ENCODE measurements around the gene NCOA3. TPM values are rescaled to one million over a fixed set of nuclear protein-coding genes. Genes with fewer than 3 reads are reported as not detected.
"Not testable (repeated sequence)": the region's sequence is repeated elsewhere in the genome, so short reads cannot be mapped to it uniquely, and the experiment has no call there.

The NCOA3 gene
- total RNA-seq, 2 donors from 2014 or later: 22.9 to 23.6 TPM

GRCh38 chr20:47494606-47495005 lies 7.1 kb upstream of the NCOA3 start:
- DNase-seq; ATAC-seq; intact Hi-C loops (cut with DNase I, micrococcal nuclease): not testable (repeated sequence)

GRCh38 chr20:47496118-47496517 lies 5.6 kb upstream of the NCOA3 start:
- intact Hi-C loops (cut with DNase I, micrococcal nuclease): no loop called here

GRCh38 chr20:47498606-47499005 lies 3.1 kb upstream of the NCOA3 start:
- DNase-seq (no peak), ATAC-seq (no peak)
- intact Hi-C loops (cut with DNase I, micrococcal nuclease): no loop called here

More at GRCh38 chr20:47496118-47496517, 5.6 kb upstream of the NCOA3 start:
- DNase-seq: no peak
- ATAC-seq: no peak

- no peak for DNase-seq
- ATAC-seq: no peak
- intact Hi-C loops (cut with DNase I, micrococcal nuclease): no loop called here
Observed at GRCh38 chr20:47499053-47499452, 2.6 kb upstream of the NCOA3 start.

- not testable (repeated sequence) for DNase-seq, ATAC-seq
- intact Hi-C loops (cut with DNase I, micrococcal nuclease): loop anchor here in 1 of 2 donors (5.0 kb wide), 1 partner anchor 122 kb away; no protein-coding TSS in a partner anchor
Observed at GRCh38 chr20:47500082-47500481, 1.6 kb upstream of the NCOA3 start.

- intact Hi-C loops (cut with DNase I, micrococcal nuclease): loop anchor here in 1 of 2 donors (5.0 kb wide), 1 partner anchor 122 kb away; no protein-coding TSS in a partner anchor
- ATAC-seq: no peak
- DNase-seq: no peak
Observed at GRCh38 chr20:47500554-47500953, 1.1 kb upstream of the NCOA3 start.

- intact Hi-C loops (cut with DNase I, micrococcal nuclease): loop anchor here in 1 of 2 donors (5.0 kb wide), 1 partner anchor 121 kb away; no protein-coding TSS in a partner anchor
- ATAC-seq (peak; percentile 6), DNase-seq (no peak)
Observed at GRCh38 chr20:47501116-47501481, 588 bp upstream of the NCOA3 start.

- ATAC-seq: peak; percentile 31
- intact Hi-C loops (cut with DNase I, micrococcal nuclease): loop anchor here in 1 of 2 donors (5.0 kb wide), 1 partner anchor 120 kb away; no protein-coding TSS in a partner anchor
- DNase-seq: peak in 1 of 2 donors; percentile 62
Observed at GRCh38 chr20:47502271-47503239, 868 bp downstream of the NCOA3 start.

- intact Hi-C loops (cut with DNase I, micrococcal nuclease): loop anchor here in 1 of 2 donors (5.0 kb wide), 1 partner anchor 119 kb away; no protein-coding TSS in a partner anchor
- no peak for ATAC-seq
- no peak for DNase-seq
Observed at GRCh38 chr20:47503685-47504084, 2.0 kb downstream of the NCOA3 start.

GRCh38 chr20:47506335-47506734 lies 4.6 kb downstream of the NCOA3 start:
- DNase-seq (no peak), ATAC-seq (no peak)
- intact Hi-C loops (cut with DNase I, micrococcal nuclease): no loop called here

GRCh38 chr20:47506850-47507249 lies 5.2 kb downstream of the NCOA3 start:
- no peak for DNase-seq
- ATAC-seq: no peak
- intact Hi-C loops (cut with DNase I, micrococcal nuclease): no loop called here

- DNase-seq; intact Hi-C loops (cut with DNase I, micrococcal nuclease); ATAC-seq: not testable (repeated sequence)
Observed at GRCh38 chr20:47507275-47507981, 5.7 kb downstream of the NCOA3 start.

GRCh38 chr20:47508278-47508677 lies 6.6 kb downstream of the NCOA3 start:
- DNase-seq (no peak), ATAC-seq (no peak)
- intact Hi-C loops (cut with DNase I, micrococcal nuclease): no loop called here

- ATAC-seq (no peak), DNase-seq (no peak)
- intact Hi-C loops (cut with DNase I, micrococcal nuclease): no loop called here
Observed at GRCh38 chr20:47509104-47509661, 7.5 kb downstream of the NCOA3 start.

- DNase-seq: no peak
- intact Hi-C loops (cut with DNase I, micrococcal nuclease): no loop called here
- ATAC-seq: peak; percentile 42
Observed at GRCh38 chr20:47509685-47510084, 8.0 kb downstream of the NCOA3 start.

- ATAC-seq (no peak), DNase-seq (no peak)
- intact Hi-C loops (cut with DNase I, micrococcal nuclease): no loop called here
Observed at GRCh38 chr20:47515843-47516242, 14.2 kb downstream of the NCOA3 start.

GRCh38 chr20:47521059-47521808 lies 19.5 kb downstream of the NCOA3 start:
- ATAC-seq (no peak), DNase-seq (no peak)
- intact Hi-C loops (cut with DNase I, micrococcal nuclease): no loop called here

- no peak for ATAC-seq
- intact Hi-C loops (cut with DNase I, micrococcal nuclease): no loop called here
- DNase-seq: no peak
Observed at GRCh38 chr20:47524015-47524784, 22.5 kb downstream of the NCOA3 start.

Data from left colon (tissue), 2 donors.